Fibroblast of villous mesenchyme (primary cell): ENCODE measurements around the gene RREB1. TPM values are rescaled to one million over a fixed set of nuclear protein-coding genes. Genes with fewer than 3 reads are reported as not detected.

Experiments used
- DNase-seq: peaks from one replicate; pipeline ENCODE4 v3.0.0-alpha.2; 2010; ENCODE audit warnings: low read depth
- H3K4me3 ChIP-seq: 2 replicates; pipeline ENCODE4 v1.5.1; 2011; ENCODE audit warnings: low read depth, mild to moderate bottlenecking, low read length
- CTCF ChIP-seq: IDR thresholded peaks from 2 replicates; pipeline ENCODE4 v1.5.1; 2012; ENCODE audit warnings: low read depth, mild to moderate bottlenecking, low read length; ENCODE audit not compliant: insufficient read depth
- total RNA-seq: library from RNA; depleted of rRNA; stranded (reverse); fragments of >200 nt; gene quantifications from 2 replicates; pipeline ENCODE4 v1.2.3, GENCODE V29; 2012

Gene RREB1
- total RNA-seq, 1 donor, result 26.3 TPM

- DNase-seq, result no peak
- no peak for TF ChIP-seq CTCF
- H3K4me3 ChIP-seq, result no peak overlapping the region
Measured at GRCh38 chr6:7161845-7162244, 54.1 kb downstream of the RREB1 start.

- no peak for TF ChIP-seq CTCF
- no peak for DNase-seq
- no peak overlapping the region for H3K4me3 ChIP-seq
Measured at GRCh38 chr6:7163661-7164071, 55.9 kb downstream of the RREB1 start.

DNA sequence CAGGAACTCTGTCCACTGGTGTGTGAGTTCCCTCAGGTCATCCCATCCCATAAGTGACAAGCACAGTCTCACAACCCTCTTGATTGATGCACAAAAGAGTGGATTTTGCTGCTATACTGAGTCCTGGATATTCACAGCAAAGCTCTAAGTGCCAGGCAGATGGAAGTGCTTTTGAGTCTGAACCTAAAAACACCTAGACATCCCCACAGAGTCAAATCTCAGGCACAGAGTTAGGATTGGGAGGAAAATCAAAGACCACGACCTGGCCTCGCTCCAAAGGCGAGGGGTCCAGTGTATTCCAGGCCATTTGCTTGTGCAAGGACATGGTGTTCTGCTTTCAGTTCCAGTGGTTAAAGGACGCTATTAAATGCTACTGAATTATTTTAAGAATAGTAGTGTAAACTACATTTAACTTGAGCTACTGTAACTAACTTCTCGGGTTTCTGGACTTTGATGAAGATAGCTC, 56.8 kb downstream of the RREB1 start:
- no peak for DNase-seq
- no peak for TF ChIP-seq CTCF
- no peak overlapping the region for H3K4me3 ChIP-seq

- H3K4me3 ChIP-seq, result no peak overlapping the region
- TF ChIP-seq CTCF, result no peak
- DNase-seq, result peak; percentile 87
Measured at GRCh38 chr6:7165002-7165889, 57.5 kb downstream of the RREB1 start.

- TF ChIP-seq CTCF, result no peak
- DNase-seq, result no peak
- H3K4me3 ChIP-seq, result no peak overlapping the region
Measured at GRCh38 chr6:7165890-7166267, 58.1 kb downstream of the RREB1 start.

GRCh38 chr6:7166410-7167293, 58.9 kb downstream of the RREB1 start:
- no peak overlapping the region for H3K4me3 ChIP-seq
- TF ChIP-seq CTCF, result no peak
- DNase-seq, result peak; percentile 85
